Measurements from ENCODE around the gene IMMP2L.

Gene IMMP2L

GRCh38 chr7:111162692-111163091 is 399.6 kb downstream of the IMMP2L start:
- Histone ChIP-seq H3K36me3 (ENCODE audit: insufficient read depth, low read length) (no peaks in the 10 kb centered on the region), H3K4me3 (ENCODE audit: low read depth in 1 of 2, low read length in 2 of 2) (no peak overlapping the region), H3K9me3 (ENCODE audit: insufficient read depth, low read length, severe bottlenecking) (no peaks in the 10 kb centered on the region), H3K27ac (ENCODE audit: low read length) (no peak overlapping the region), H3K9ac (ENCODE audit: low read depth, low read length) (no peak overlapping the region), H3K79me2 (ENCODE audit: insufficient read depth, low read length) (no peaks in the 10 kb centered on the region), H3K4me2 (ENCODE audit: insufficient read depth, low read length) (no peak overlapping the region), H3K4me1 (ENCODE audit: insufficient read depth, low read length) (no peaks in the 10 kb centered on the region), H3K27me3 (ENCODE audit: insufficient read depth, low read length, poor library complexity) (no peaks in the 10 kb centered on the region), H2AFZ (ENCODE audit: low read depth, low read length) (no peak overlapping the region), H4K20me1 (ENCODE audit: insufficient read depth, low read length) (no peaks in the 10 kb centered on the region)
- DNase-seq (no peak), ATAC-seq (ENCODE audit: insufficient read depth, low read depth) (no peak)
- TF ChIP-seq CTCF (IDR thresholded peaks at IDR 0.05; ENCODE audit: borderline replicate concordance, extremely low read depth, low read length, poor library complexity, severe bottlenecking), result no peak
- no peak for TF ChIP-seq EZH2 (IDR thresholded peaks at IDR 0.05; ENCODE audit: borderline replicate concordance, low read depth, low read length, severe bottlenecking)

- DNase-seq (no peak), ATAC-seq (ENCODE audit: insufficient read depth, low read depth) (no peak)
- Histone ChIP-seq H3K36me3 (ENCODE audit: insufficient read depth, low read length) (no peaks in the 10 kb centered on the region), H2AFZ (ENCODE audit: low read depth, low read length) (no peak overlapping the region), H3K27me3 (ENCODE audit: insufficient read depth, low read length, poor library complexity) (no peaks in the 10 kb centered on the region), H3K4me2 (ENCODE audit: insufficient read depth, low read length) (no peak overlapping the region), H3K9me3 (ENCODE audit: insufficient read depth, low read length, severe bottlenecking) (no peaks in the 10 kb centered on the region), H3K4me3 (ENCODE audit: low read depth in 1 of 2, low read length in 2 of 2) (no peak overlapping the region), H3K9ac (ENCODE audit: low read depth, low read length) (no peak overlapping the region), H3K79me2 (ENCODE audit: insufficient read depth, low read length) (no peaks in the 10 kb centered on the region), H3K4me1 (ENCODE audit: insufficient read depth, low read length) (peaks cover 5% of the 10 kb centered on the region; the same call in 1 of the 2 replicates), H3K27ac (ENCODE audit: low read length) (no peak overlapping the region), H4K20me1 (ENCODE audit: insufficient read depth, low read length) (no peaks in the 10 kb centered on the region)
- TF ChIP-seq CTCF (IDR thresholded peaks at IDR 0.05; ENCODE audit: borderline replicate concordance, extremely low read depth, low read length, poor library complexity, severe bottlenecking), result no peak
- no peak for TF ChIP-seq EZH2 (IDR thresholded peaks at IDR 0.05; ENCODE audit: borderline replicate concordance, low read depth, low read length, severe bottlenecking)
These were observed 402.0 kb downstream of the IMMP2L start for GRCh38 chr7:111160297-111160696.

GRCh38 chr7:111159426-111159825 is 402.9 kb downstream of the IMMP2L start:
- Histone ChIP-seq H3K4me1 (ENCODE audit: insufficient read depth, low read length) (peaks cover 5% of the 10 kb centered on the region; the same call in 1 of the 2 replicates), H3K27me3 (ENCODE audit: insufficient read depth, low read length, poor library complexity) (no peaks in the 10 kb centered on the region), H3K79me2 (ENCODE audit: insufficient read depth, low read length) (no peaks in the 10 kb centered on the region), H3K4me2 (ENCODE audit: insufficient read depth, low read length) (no peak overlapping the region), H4K20me1 (ENCODE audit: insufficient read depth, low read length) (no peaks in the 10 kb centered on the region), H3K36me3 (ENCODE audit: insufficient read depth, low read length) (no peaks in the 10 kb centered on the region), H3K27ac (ENCODE audit: low read length) (no peak overlapping the region), H2AFZ (ENCODE audit: low read depth, low read length) (no peak overlapping the region), H3K9me3 (ENCODE audit: insufficient read depth, low read length, severe bottlenecking) (no peaks in the 10 kb centered on the region), H3K9ac (ENCODE audit: low read depth, low read length) (no peak overlapping the region), H3K4me3 (ENCODE audit: low read depth in 1 of 2, low read length in 2 of 2) (no peak overlapping the region)
- DNase-seq (no peak), ATAC-seq (ENCODE audit: insufficient read depth, low read depth) (no peak)
- no peak for TF ChIP-seq CTCF (IDR thresholded peaks at IDR 0.05; ENCODE audit: borderline replicate concordance, extremely low read depth, low read length, poor library complexity, severe bottlenecking)
- no peak for TF ChIP-seq EZH2 (IDR thresholded peaks at IDR 0.05; ENCODE audit: borderline replicate concordance, low read depth, low read length, severe bottlenecking)

GRCh38 chr7:111150709-111151108 is 411.6 kb downstream of the IMMP2L start:
- Histone ChIP-seq H4K20me1 (ENCODE audit: insufficient read depth, low read length) (no peaks in the 10 kb centered on the region), H3K36me3 (ENCODE audit: insufficient read depth, low read length) (no peaks in the 10 kb centered on the region), H3K9me3 (ENCODE audit: insufficient read depth, low read length, severe bottlenecking) (no peaks in the 10 kb centered on the region), H3K4me3 (ENCODE audit: low read depth in 1 of 2, low read length in 2 of 2) (no peak overlapping the region), H3K79me2 (ENCODE audit: insufficient read depth, low read length) (no peaks in the 10 kb centered on the region), H3K27me3 (ENCODE audit: insufficient read depth, low read length, poor library complexity) (no peaks in the 10 kb centered on the region), H2AFZ (ENCODE audit: low read depth, low read length) (no peak overlapping the region), H3K4me2 (ENCODE audit: insufficient read depth, low read length) (no peak overlapping the region), H3K4me1 (ENCODE audit: insufficient read depth, low read length) (no peaks in the 10 kb centered on the region), H3K27ac (ENCODE audit: low read length) (no peak overlapping the region), H3K9ac (ENCODE audit: low read depth, low read length) (no peak overlapping the region)
- DNase-seq (no peak), ATAC-seq (ENCODE audit: insufficient read depth, low read depth) (no peak)
- TF ChIP-seq CTCF (IDR thresholded peaks at IDR 0.05; ENCODE audit: borderline replicate concordance, extremely low read depth, low read length, poor library complexity, severe bottlenecking) (no peak), EZH2 (IDR thresholded peaks at IDR 0.05; ENCODE audit: borderline replicate concordance, low read depth, low read length, severe bottlenecking) (no peak)
